ENCODE measurements around the gene PNPLA5.

- TF ChIP-seq, protein P1, sequence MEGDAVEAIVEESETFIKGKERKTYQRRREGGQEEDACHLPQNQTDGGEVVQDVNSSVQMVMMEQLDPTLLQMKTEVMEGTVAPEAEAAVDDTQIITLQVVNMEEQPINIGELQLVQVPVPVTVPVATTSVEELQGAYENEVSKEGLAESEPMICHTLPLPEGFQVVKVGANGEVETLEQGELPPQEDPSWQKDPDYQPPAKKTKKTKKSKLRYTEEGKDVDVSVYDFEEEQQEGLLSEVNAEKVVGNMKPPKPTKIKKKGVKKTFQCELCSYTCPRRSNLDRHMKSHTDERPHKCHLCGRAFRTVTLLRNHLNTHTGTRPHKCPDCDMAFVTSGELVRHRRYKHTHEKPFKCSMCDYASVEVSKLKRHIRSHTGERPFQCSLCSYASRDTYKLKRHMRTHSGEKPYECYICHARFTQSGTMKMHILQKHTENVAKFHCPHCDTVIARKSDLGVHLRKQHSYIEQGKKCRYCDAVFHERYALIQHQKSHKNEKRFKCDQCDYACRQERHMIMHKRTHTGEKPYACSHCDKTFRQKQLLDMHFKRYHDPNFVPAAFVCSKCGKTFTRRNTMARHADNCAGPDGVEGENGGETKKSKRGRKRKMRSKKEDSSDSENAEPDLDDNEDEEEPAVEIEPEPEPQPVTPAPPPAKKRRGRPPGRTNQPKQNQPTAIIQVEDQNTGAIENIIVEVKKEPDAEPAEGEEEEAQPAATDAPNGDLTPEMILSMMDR (IDR thresholded peaks at IDR 0.05; ENCODE audit: borderline replicate concordance, extremely low read depth, low read length, poor library complexity, severe bottlenecking): no peak
- no peak for TF ChIP-seq EZH2 (IDR thresholded peaks at IDR 0.05; ENCODE audit: borderline replicate concordance, low read depth, low read length, severe bottlenecking)
These were observed 29.6 kb upstream of the PNPLA5 start for GRCh38 chr22:43921370-43921769.
